ENCODE results near the gene SF3B3. TPM values are rescaled to one million over a fixed set of nuclear protein-coding genes. Genes with fewer than 3 reads are reported as not detected.

SF3B3 gene
- total and polyA plus RNA-seq, 2 donors (not counting 1 experiment from before 2014, with no cell fraction given): 67.1 to 266 TPM

GRCh38 chr16:70496513-70496912 is 27.1 kb upstream of the SF3B3 start:
- ATAC-seq (ENCODE audit: low read depth) (no peak), DNase-seq (no peak)
- Mint-ChIP-seq H3K27ac (no peak overlapping the region), H3K4me3 (no peak overlapping the region), H3K27me3 (no peaks in the 10 kb centered on the region), H3K9me3 (ENCODE audit: insufficient read depth) (no peaks in the 10 kb centered on the region), H3K4me1 (no peaks in the 10 kb centered on the region)
- 89% methylated on average over 3 of the region's 6 CpGs for WGBS (ENCODE audit: insufficient coverage)
- TF ChIP-seq, protein P1, sequence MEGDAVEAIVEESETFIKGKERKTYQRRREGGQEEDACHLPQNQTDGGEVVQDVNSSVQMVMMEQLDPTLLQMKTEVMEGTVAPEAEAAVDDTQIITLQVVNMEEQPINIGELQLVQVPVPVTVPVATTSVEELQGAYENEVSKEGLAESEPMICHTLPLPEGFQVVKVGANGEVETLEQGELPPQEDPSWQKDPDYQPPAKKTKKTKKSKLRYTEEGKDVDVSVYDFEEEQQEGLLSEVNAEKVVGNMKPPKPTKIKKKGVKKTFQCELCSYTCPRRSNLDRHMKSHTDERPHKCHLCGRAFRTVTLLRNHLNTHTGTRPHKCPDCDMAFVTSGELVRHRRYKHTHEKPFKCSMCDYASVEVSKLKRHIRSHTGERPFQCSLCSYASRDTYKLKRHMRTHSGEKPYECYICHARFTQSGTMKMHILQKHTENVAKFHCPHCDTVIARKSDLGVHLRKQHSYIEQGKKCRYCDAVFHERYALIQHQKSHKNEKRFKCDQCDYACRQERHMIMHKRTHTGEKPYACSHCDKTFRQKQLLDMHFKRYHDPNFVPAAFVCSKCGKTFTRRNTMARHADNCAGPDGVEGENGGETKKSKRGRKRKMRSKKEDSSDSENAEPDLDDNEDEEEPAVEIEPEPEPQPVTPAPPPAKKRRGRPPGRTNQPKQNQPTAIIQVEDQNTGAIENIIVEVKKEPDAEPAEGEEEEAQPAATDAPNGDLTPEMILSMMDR (IDR thresholded peaks at IDR 0.05): no peak
- TF ChIP-seq EZH2 (IDR thresholded peaks at IDR 0.05; ENCODE audit: borderline replicate concordance, insufficient read depth, low read depth, low read length, poor library complexity, severe bottlenecking): no peak
- Histone ChIP-seq H2AFZ (ENCODE audit: insufficient read depth, low read depth, low read length, poor library complexity, severe bottlenecking) (no peak overlapping the region), H4K20me1 (ENCODE audit: control insufficient read depth, insufficient read depth, low read length, poor library complexity, severe bottlenecking) (no peaks in the 10 kb centered on the region), H3K79me2 (ENCODE audit: control insufficient read depth, insufficient read depth, low read length) (no peaks in the 10 kb centered on the region), H3K4me2 (replicated peaks; ENCODE audit: low read depth, low read length, poor library complexity, severe bottlenecking) (no peak overlapping the region), H3K4me3 (ENCODE audit: control extremely low read depth in 1 of 5, extremely low read depth in 1 of 5, insufficient read depth in 1 of 5, low read depth in 2 of 5, low read length in 4 of 5) (no peak overlapping the region), H3K27ac (ENCODE audit: low read length in 2 of 2) (no peak overlapping the region), H3K36me3 (replicated peaks in 1 of 2; ENCODE audit: control extremely low read depth in 1 of 2, control insufficient read depth in 1 of 2, extremely low read depth in 1 of 2, insufficient read depth in 2 of 2, low read length in 1 of 2) (peaks cover 17 to 61% of the 10 kb centered on the region in 2 experiments), H3K4me1 (ENCODE audit: control insufficient read depth in 2 of 2, insufficient read depth in 2 of 2, low read length in 2 of 2) (no peaks in the 10 kb centered on the region), H3K9me3 (ENCODE audit: control extremely low read depth in 1 of 3, control insufficient read depth in 2 of 3, insufficient read depth in 1 of 3, low read length in 2 of 3) (no peaks in the 10 kb centered on the region), H3K9ac (ENCODE audit: low read length) (no peak overlapping the region), H3K27me3 (replicated peaks in 1 of 4; ENCODE audit: control extremely low read depth in 1 of 4, control insufficient read depth in 3 of 4, insufficient read depth in 4 of 4, low read length in 3 of 4) (no peaks in the 10 kb centered on the region)
- CTCF ChIA-PET: no interaction called here
- intact Hi-C loops (cut with micrococcal nuclease): no loop called here
- POLR2A ChIA-PET: no interaction called here

DNA sequence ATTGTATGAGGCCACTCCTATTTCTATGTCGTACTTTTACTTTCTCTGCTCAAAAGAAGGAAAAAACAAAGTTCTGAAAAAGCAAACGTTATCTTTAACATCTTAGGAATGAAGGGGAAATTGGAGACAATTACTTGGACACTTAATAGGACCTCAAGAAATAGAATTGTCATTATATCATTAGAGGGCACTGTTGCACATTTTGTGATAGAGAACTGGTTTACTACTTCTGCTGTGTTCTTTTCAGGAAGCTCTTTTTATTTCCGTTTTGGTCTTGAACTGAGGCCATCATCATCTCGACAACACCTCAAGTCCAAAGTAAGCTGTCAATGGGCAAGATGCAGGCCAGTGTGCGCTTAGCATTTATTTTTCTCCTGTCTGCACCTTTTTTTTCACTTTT is 14.9 kb upstream of the SF3B3 start:
- peaks cover 4 to 55% of the 10 kb centered on the region in 2 experiments for H3K36me3 ChIP-seq (replicated peaks in 1 of 2; ENCODE audit: control extremely low read depth in 1 of 2, control insufficient read depth in 1 of 2, extremely low read depth in 1 of 2, insufficient read depth in 2 of 2, low read length in 1 of 2)
- peak; percentile 39 for DNase-seq

More for the DNA sequence above, 14.9 kb upstream of the SF3B3 start:
- H3K27ac Mint-ChIP-seq: peak overlapping the region; percentile 75
- no peaks in the 10 kb centered on the region for H3K9me3 ChIP-seq (ENCODE audit: control extremely low read depth in 1 of 3, control insufficient read depth in 2 of 3, insufficient read depth in 1 of 3, low read length in 2 of 3)
- peaks cover 7% of the 10 kb centered on the region for H3K4me1 Mint-ChIP-seq
- no peaks in the 10 kb centered on the region for H3K79me2 ChIP-seq (ENCODE audit: control insufficient read depth, insufficient read depth, low read length)
- H3K27me3 ChIP-seq (replicated peaks in 1 of 4; ENCODE audit: control extremely low read depth in 1 of 4, control insufficient read depth in 3 of 4, insufficient read depth in 4 of 4, low read length in 3 of 4): no peaks in the 10 kb centered on the region
- TF ChIP-seq EZH2 (IDR thresholded peaks at IDR 0.05; ENCODE audit: borderline replicate concordance, insufficient read depth, low read depth, low read length, poor library complexity, severe bottlenecking): no peak
- TF ChIP-seq, protein P1 (IDR thresholded peaks at IDR 0.05): no peak
- peak overlapping the region; percentile 14 for H3K4me2 ChIP-seq (replicated peaks; ENCODE audit: low read depth, low read length, poor library complexity, severe bottlenecking)
- H3K27ac ChIP-seq (ENCODE audit: low read length in 2 of 2): no peak overlapping the region
- peak overlapping the region; percentile 35 for H2AFZ ChIP-seq (ENCODE audit: insufficient read depth, low read depth, low read length, poor library complexity, severe bottlenecking)
- H4K20me1 ChIP-seq (ENCODE audit: control insufficient read depth, insufficient read depth, low read length, poor library complexity, severe bottlenecking): no peaks in the 10 kb centered on the region
- intact Hi-C loops (cut with micrococcal nuclease): loop anchor here (1.0 kb wide), 1 partner anchor 145 kb away; no protein-coding TSS in a partner anchor
- peaks cover 3 to 5% of the 10 kb centered on the region in 2 donors for H3K4me1 ChIP-seq (ENCODE audit: control insufficient read depth in 2 of 2, insufficient read depth in 2 of 2, low read length in 2 of 2)
- ChIA-PET POLR2A (interaction anchor here (0.8 to 1.4 kb wide), 2 partner anchors 14 to 127 kb away, joined by 3 to 9 read pairs; partner anchors contain the start of gene COG4), CTCF (interaction anchor here (0.7 to 1.0 kb wide), 2 partner anchors 9 to 16 kb away, joined by 3 to 4 read pairs; no protein-coding TSS in a partner anchor)
- WGBS (ENCODE audit: insufficient coverage): 19% methylated on average over 3 of the region's 5 CpGs
- H3K9me3 Mint-ChIP-seq (ENCODE audit: insufficient read depth): no peaks in the 10 kb centered on the region
- no peaks in the 10 kb centered on the region for H3K27me3 Mint-ChIP-seq
- H3K9ac ChIP-seq (ENCODE audit: low read length): no peak overlapping the region
- no peak for ATAC-seq (ENCODE audit: low read depth)
- H3K4me3 ChIP-seq (ENCODE audit: control extremely low read depth in 1 of 5, extremely low read depth in 1 of 5, insufficient read depth in 1 of 5, low read depth in 2 of 5, low read length in 4 of 5): no peak overlapping the region
- no peak overlapping the region for H3K4me3 Mint-ChIP-seq
